Measurements from ENCODE around the gene XPO6.

DNA sequence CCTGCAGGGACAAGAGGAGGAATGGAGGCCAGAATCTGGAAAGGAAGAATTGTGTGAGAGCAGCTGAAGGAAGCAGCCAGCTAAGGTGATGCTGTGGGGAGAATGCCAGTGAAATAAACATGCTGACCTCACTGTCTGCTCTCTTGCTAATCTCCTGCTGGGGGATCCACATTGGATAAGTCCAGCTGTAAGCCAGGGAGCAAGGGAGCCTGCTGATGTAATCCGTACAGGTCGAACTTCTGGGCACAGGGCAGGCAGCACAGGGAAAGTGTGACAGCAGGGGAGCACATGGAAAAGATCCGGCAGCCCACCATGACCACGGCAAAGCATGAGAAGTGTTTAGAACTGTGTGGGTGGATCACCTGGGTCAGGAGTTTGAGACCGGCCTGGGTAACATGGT, 7.5 kb upstream of the XPO6 start:
- TF ChIP-seq, protein P1, sequence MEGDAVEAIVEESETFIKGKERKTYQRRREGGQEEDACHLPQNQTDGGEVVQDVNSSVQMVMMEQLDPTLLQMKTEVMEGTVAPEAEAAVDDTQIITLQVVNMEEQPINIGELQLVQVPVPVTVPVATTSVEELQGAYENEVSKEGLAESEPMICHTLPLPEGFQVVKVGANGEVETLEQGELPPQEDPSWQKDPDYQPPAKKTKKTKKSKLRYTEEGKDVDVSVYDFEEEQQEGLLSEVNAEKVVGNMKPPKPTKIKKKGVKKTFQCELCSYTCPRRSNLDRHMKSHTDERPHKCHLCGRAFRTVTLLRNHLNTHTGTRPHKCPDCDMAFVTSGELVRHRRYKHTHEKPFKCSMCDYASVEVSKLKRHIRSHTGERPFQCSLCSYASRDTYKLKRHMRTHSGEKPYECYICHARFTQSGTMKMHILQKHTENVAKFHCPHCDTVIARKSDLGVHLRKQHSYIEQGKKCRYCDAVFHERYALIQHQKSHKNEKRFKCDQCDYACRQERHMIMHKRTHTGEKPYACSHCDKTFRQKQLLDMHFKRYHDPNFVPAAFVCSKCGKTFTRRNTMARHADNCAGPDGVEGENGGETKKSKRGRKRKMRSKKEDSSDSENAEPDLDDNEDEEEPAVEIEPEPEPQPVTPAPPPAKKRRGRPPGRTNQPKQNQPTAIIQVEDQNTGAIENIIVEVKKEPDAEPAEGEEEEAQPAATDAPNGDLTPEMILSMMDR (IDR thresholded peaks at IDR 0.05): no peak
- TF ChIP-seq POLR2AphosphoS5 (IDR thresholded peaks at IDR 0.05; ENCODE audit: insufficient read depth in 1 of 2, low read depth in 1 of 2): no peak
